RWPE1 (cell line): ENCODE measurements around the gene OR4N5.
"Not testable (repeated sequence)": the region's sequence is repeated elsewhere in the genome, so short reads cannot be mapped to it uniquely, and the experiment has no call there.

Experiments
- CTCF ChIA-PET: fragments of 350-600 bp; sonication (Branson Sonifier 250); formaldehyde crosslinking; extraction: SDS; loops from one replicate; lab custom pipeline; 2021; lab: Yijun Ruan, JAX
- POLR2A ChIA-PET: fragments of 400-600 bp; formaldehyde crosslinking; extraction: SDS; loops from one replicate; lab custom pipeline; 2020; ENCODE audit warnings: antibody characterized with exemption; ENCODE audit not compliant: low non-redundant PET; lab: Yijun Ruan, JAX
- DNase-seq: peaks from one replicate; pipeline ENCODE4 v3.0.0; 2012; ENCODE audit warnings: low spot score
- H3K27ac ChIP-seq: fragments of 450-650 bp; 2 replicates; pipeline ENCODE4 v1.5.1; 2017
- CTCF ChIP-seq: fragments of 450-650 bp; conservative IDR thresholded peaks from 2 replicates; pipeline ENCODE4 v1.5.1; 2017; ENCODE audit warnings: low read depth, mild to moderate bottlenecking

OR4N5 gene

GRCh38 chr14:20138520-20138919 lies at the start of gene OR4N5:
OR4N5 (plus strand) TSS chr14:20138820; CDS start chr14:20143736, 4,916 bp downstream.
- CTCF ChIA-PET: no interaction called here
- H3K27ac ChIP-seq: no peak within 1 kb of the TSS
- POLR2A ChIA-PET: no interaction called here
- no peak for DNase-seq
- TF ChIP-seq CTCF: no peak

- no peak overlapping the region for H3K27ac ChIP-seq
- no peak for DNase-seq
- POLR2A ChIA-PET: no interaction called here
- CTCF ChIA-PET: interaction anchor here (0.5 kb wide), 1 partner anchor 98 kb away, joined by 4 read pairs; the partner anchor contains the start of gene OR11G2
- TF ChIP-seq CTCF: no peak
These were observed 46.6 kb upstream of the OR4N5 start for GRCh38 chr14:20092050-20092449.

- POLR2A ChIA-PET: no interaction called here
- H3K27ac ChIP-seq: no peak overlapping the region
- DNase-seq: no peak
- CTCF ChIA-PET: interaction anchor here (0.6 kb wide), 1 partner anchor 156 kb away, joined by 3 read pairs; no protein-coding TSS in a partner anchor
- TF ChIP-seq CTCF: no peak
These were observed 45.2 kb upstream of the OR4N5 start for GRCh38 chr14:20093442-20093841.

GRCh38 chr14:20098926-20099770 lies 39.5 kb upstream of the OR4N5 start:
- H3K27ac ChIP-seq, DNase-seq, POLR2A ChIA-PET: not testable (repeated sequence)
- CTCF ChIA-PET: interaction anchor here (0.7 kb wide), 1 partner anchor 11 kb away, joined by 3 read pairs; no protein-coding TSS in a partner anchor

- CTCF ChIA-PET: no interaction called here
These were observed 28.2 kb upstream of the OR4N5 start, which contains the start of gene OR4K17 for GRCh38 chr14:20110438-20110837. OR4K17 (plus strand) TSS chr14:20110739; CDS start chr14:20117500, 6,761 bp downstream.

GRCh38 chr14:20112321-20112720 lies 26.3 kb upstream of the OR4N5 start:
- ChIA-PET POLR2A (no interaction called here), CTCF (no interaction called here)
- no peak for DNase-seq
- TF ChIP-seq CTCF: no peak
- H3K27ac ChIP-seq: no peak overlapping the region

More at GRCh38 chr14:20110438-20110837, 28.2 kb upstream of the OR4N5 start, which contains the start of gene OR4K17:
- H3K27ac ChIP-seq: no peak within 1 kb of the TSS
- TF ChIP-seq CTCF: no peak
- DNase-seq: no peak
- POLR2A ChIA-PET: no interaction called here

GRCh38 chr14:20116748-20117147 lies 21.9 kb upstream of the OR4N5 start:
- DNase-seq: no peak
- ChIA-PET POLR2A (no interaction called here), CTCF (no interaction called here)

More at GRCh38 chr14:20116748-20117147, 21.9 kb upstream of the OR4N5 start:
- TF ChIP-seq CTCF: no peak
- no peak overlapping the region for H3K27ac ChIP-seq
